ENCODE measurements around the gene STK32B.

GRCh38 chr4:5096261-5096660 is 45.0 kb downstream of the STK32B start:
- TF ChIP-seq, protein P1, sequence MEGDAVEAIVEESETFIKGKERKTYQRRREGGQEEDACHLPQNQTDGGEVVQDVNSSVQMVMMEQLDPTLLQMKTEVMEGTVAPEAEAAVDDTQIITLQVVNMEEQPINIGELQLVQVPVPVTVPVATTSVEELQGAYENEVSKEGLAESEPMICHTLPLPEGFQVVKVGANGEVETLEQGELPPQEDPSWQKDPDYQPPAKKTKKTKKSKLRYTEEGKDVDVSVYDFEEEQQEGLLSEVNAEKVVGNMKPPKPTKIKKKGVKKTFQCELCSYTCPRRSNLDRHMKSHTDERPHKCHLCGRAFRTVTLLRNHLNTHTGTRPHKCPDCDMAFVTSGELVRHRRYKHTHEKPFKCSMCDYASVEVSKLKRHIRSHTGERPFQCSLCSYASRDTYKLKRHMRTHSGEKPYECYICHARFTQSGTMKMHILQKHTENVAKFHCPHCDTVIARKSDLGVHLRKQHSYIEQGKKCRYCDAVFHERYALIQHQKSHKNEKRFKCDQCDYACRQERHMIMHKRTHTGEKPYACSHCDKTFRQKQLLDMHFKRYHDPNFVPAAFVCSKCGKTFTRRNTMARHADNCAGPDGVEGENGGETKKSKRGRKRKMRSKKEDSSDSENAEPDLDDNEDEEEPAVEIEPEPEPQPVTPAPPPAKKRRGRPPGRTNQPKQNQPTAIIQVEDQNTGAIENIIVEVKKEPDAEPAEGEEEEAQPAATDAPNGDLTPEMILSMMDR (IDR thresholded peaks at IDR 0.05), result no peak
- TF ChIP-seq POLR2A (IDR thresholded peaks at IDR 0.05), result no peak
- TF ChIP-seq POLR2AphosphoS5 (IDR thresholded peaks at IDR 0.05), result no peak

Measured in upper lobe of left lung (tissue), 4 donors.